ENCODE measurements around the gene SPIN4.
"Not testable (repeated sequence)": the region's sequence is repeated elsewhere in the genome, so short reads cannot be mapped to it uniquely, and the experiment has no call there.

SPIN4 gene

GRCh38 chrX:63350941-63351616 lies at the start of gene SPIN4:
SPIN4 (minus strand) TSS chrX:63351332; CDS start chrX:63350819, 513 bp downstream.
- peak; percentile 83 for DNase-seq

GRCh38 chrX:63400340-63400739 lies 49.2 kb upstream of the SPIN4 start:
- no peak for DNase-seq

- DNase-seq, result no peak
These were observed 43.7 kb upstream of the SPIN4 start for GRCh38 chrX:63394872-63395271.

- not testable (repeated sequence) for DNase-seq
These were observed 42.0 kb upstream of the SPIN4 start for GRCh38 chrX:63393094-63393493.

- DNase-seq, result no peak
These were observed 36.3 kb upstream of the SPIN4 start for GRCh38 chrX:63387411-63387810.

- not testable (repeated sequence) for DNase-seq
These were observed 33.1 kb upstream of the SPIN4 start for GRCh38 chrX:63384263-63384662.

GRCh38 chrX:63373012-63373411 lies 21.9 kb upstream of the SPIN4 start:
- DNase-seq, result not testable (repeated sequence)

- not testable (repeated sequence) for DNase-seq
These were observed 16.6 kb upstream of the SPIN4 start for GRCh38 chrX:63367699-63368098.

- DNase-seq, result no peak
These were observed 12.7 kb upstream of the SPIN4 start for GRCh38 chrX:63363788-63364187.

GRCh38 chrX:63361494-63361893 lies 10.4 kb upstream of the SPIN4 start:
- no peak for DNase-seq

GRCh38 chrX:63354484-63354883 lies 3.4 kb upstream of the SPIN4 start:
- no peak for DNase-seq

- DNase-seq, result no peak
These were observed 661 bp downstream of the SPIN4 start for GRCh38 chrX:63350465-63350877.

GRCh38 chrX:63349307-63349706 lies 1.8 kb downstream of the SPIN4 start:
- DNase-seq, result no peak

- no peak for DNase-seq
These were observed 20.5 kb downstream of the SPIN4 start for GRCh38 chrX:63330681-63331080.

GRCh38 chrX:63327788-63328187 lies 23.3 kb downstream of the SPIN4 start:
- DNase-seq, result no peak

GRCh38 chrX:63299596-63299995 lies 51.5 kb downstream of the SPIN4 start:
- DNase-seq, result no peak
